ENCODE data around the gene HSPE1.
A peak's percentile ranks its signal among the peaks of the same experiment; 100 is the strongest.

Gene HSPE1

GRCh38 chr2:197498937-197499593, 1.1 kb upstream of the HSPE1 start:
- no peak for TF ChIP-seq CTCF (IDR thresholded peaks at IDR 0.05; ENCODE audit: insufficient read depth, missing control alignments)
- FAIRE-seq (no peak), DNase-seq (ENCODE audit: insufficient read length, low spot score) (no peak)

GRCh38 chr2:197500503-197501131, 438 bp downstream of the HSPE1 start:
- TF ChIP-seq CTCF (IDR thresholded peaks at IDR 0.05; ENCODE audit: insufficient read depth, missing control alignments): no peak
- no peak for FAIRE-seq
- DNase-seq (ENCODE audit: insufficient read length, low spot score): no peak

GRCh38 chr2:197502201-197502600, 2.0 kb downstream of the HSPE1 start:
- DNase-seq (ENCODE audit: insufficient read length, low spot score) (no peak), FAIRE-seq (no peak)
- TF ChIP-seq CTCF (IDR thresholded peaks at IDR 0.05; ENCODE audit: insufficient read depth, missing control alignments): no peak

GRCh38 chr2:197502685-197503084, 2.5 kb downstream of the HSPE1 start:
- TF ChIP-seq CTCF (IDR thresholded peaks at IDR 0.05; ENCODE audit: insufficient read depth, missing control alignments): no peak
- DNase-seq (ENCODE audit: insufficient read length, low spot score) (no peak), FAIRE-seq (no peak)

GRCh38 chr2:197504000-197504399, 3.8 kb downstream of the HSPE1 start:
- no peak for TF ChIP-seq CTCF (IDR thresholded peaks at IDR 0.05; ENCODE audit: insufficient read depth, missing control alignments)
- no peak for DNase-seq (ENCODE audit: insufficient read length, low spot score)
- FAIRE-seq: no peak

- no peak for TF ChIP-seq CTCF (IDR thresholded peaks at IDR 0.05; ENCODE audit: insufficient read depth, missing control alignments)
- DNase-seq (ENCODE audit: insufficient read length, low spot score): no peak
- FAIRE-seq: no peak
Observed at GRCh38 chr2:197504512-197504911, 4.3 kb downstream of the HSPE1 start.

GRCh38 chr2:197506658-197507057, 6.5 kb downstream of the HSPE1 start:
- DNase-seq (ENCODE audit: insufficient read length, low spot score) (no peak), FAIRE-seq (peak; percentile 25)
- no peak for TF ChIP-seq CTCF (IDR thresholded peaks at IDR 0.05; ENCODE audit: insufficient read depth, missing control alignments)
